GM12878 (cell line): ENCODE results near the gene AFF1. TPM values are rescaled to one million over a fixed set of nuclear protein-coding genes. Genes with fewer than 3 reads are reported as not detected.

Experiments
- ATAC-seq: fragments of 200-7000 bp; cut with Tn5 transposase; 3 replicates; pipeline ENCODE4 v1.9.1; 2020; ENCODE audit warnings: mild to moderate bottlenecking, moderate library complexity
- BruUV-seq: library from RNA; stranded (reverse); fragments of 400-500 nt; replicated peaks from 2 replicates; lab custom pipeline; 2021; lab: Mats Ljungman, UMichigan
- CTCF ChIA-PET: fragments of 300-600 bp; sonication (Branson Sonifier 250); formaldehyde crosslinking; extraction: SDS; loops from one replicate; lab custom pipeline; 2021; ENCODE audit warnings: inconsistent platforms; lab: Yijun Ruan, JAX
- POLR2A ChIA-PET: fragments of 350-600 bp; formaldehyde crosslinking; extraction: SDS; loops from one replicate; lab custom pipeline; 2021; ENCODE audit warnings: inconsistent platforms; lab: Charles Lee
- RAD21 ChIA-PET: fragments of 300-600 bp; sonication (Branson Sonifier 250); formaldehyde crosslinking; loops from one replicate; lab custom pipeline; 2023; ENCODE audit warnings: antibody characterized with exemption; ENCODE audit not compliant: unreplicated experiment; lab: Charles Lee
- SMC1A ChIA-PET: fragments of 300-600 bp; sonication (Branson Sonifier 250); formaldehyde crosslinking; loops from one replicate; lab custom pipeline; 2023; ENCODE audit not compliant: unreplicated experiment, uncharacterized antibody; lab: Charles Lee
- DNase-seq: peaks from one replicate; pipeline ENCODE4 v3.0.0-alpha.2; 2011; ENCODE audit warnings: low read depth, low spot score
- FAIRE-seq: peaks from 3 replicates; lab custom pipeline; 2011; peaks lifted over from hg19 to GRCh38; lab: Jason Lieb, UNC
- H2AFZ ChIP-seq: 2 replicates; pipeline ENCODE4 v1.6.0; 2011; ENCODE audit warnings: low read depth, low read length, control low read depth; ENCODE audit not compliant: control insufficient read depth
- H3K27ac ChIP-seq: 2 replicates; pipeline ENCODE4 v1.5.1; 2011; ENCODE audit warnings: control low read depth; ENCODE audit not compliant: control insufficient read depth, insufficient read depth
- H3K27me3 ChIP-seq, 2 experiments: replicated peaks in 1 of 2; 2 replicates each; pipeline versions ENCODE4 v1.6.0 to v1.6.1; 2011; ENCODE audit warnings: low read length in 1 of 2; ENCODE audit not compliant: control insufficient read depth in 2 of 2, insufficient read depth in 2 of 2
- H3K36me3 ChIP-seq, 2 experiments: 2 replicates each; pipeline ENCODE4 v1.5.1; 2011; ENCODE audit warnings: low read length in 1 of 2; ENCODE audit not compliant: control insufficient read depth in 2 of 2, insufficient read depth in 2 of 2
- H3K4me1 ChIP-seq: 2 replicates; pipeline ENCODE4 v1.6.1; 2011; ENCODE audit warnings: mild to moderate bottlenecking, low read length, moderate library complexity, mixed read lengths; ENCODE audit not compliant: control insufficient read depth, insufficient read depth
- H3K4me2 ChIP-seq: 2 replicates; pipeline ENCODE4 v1.6.0; 2011; ENCODE audit warnings: control low read depth; ENCODE audit not compliant: control insufficient read depth, insufficient read depth
- H3K4me3 ChIP-seq: fragments of 200-600 bp; sonication (generic); 2 replicates; pipeline ENCODE4 v1.5.1; 2016
- H3K79me2 ChIP-seq: 2 replicates; pipeline ENCODE4 v1.6.0; 2011; ENCODE audit warnings: low read length; ENCODE audit not compliant: control insufficient read depth, insufficient read depth
- H3K9ac ChIP-seq: 2 replicates; pipeline ENCODE4 v1.8.0; 2011; ENCODE audit warnings: low read length, control low read depth, mixed read lengths; ENCODE audit not compliant: control insufficient read depth, insufficient read depth
- H3K9me3 ChIP-seq: replicated peaks from 3 replicates; pipeline ENCODE4 v1.5.1; 2011; ENCODE audit warnings: mild to moderate bottlenecking, low read length; ENCODE audit not compliant: control insufficient read depth, insufficient read depth
- H4K20me1 ChIP-seq: 2 replicates; pipeline ENCODE4 v1.6.0; 2011; ENCODE audit not compliant: control insufficient read depth, insufficient read depth
- BCL11A ChIP-seq: IDR thresholded peaks from 2 replicates; pipeline ENCODE4 v1.6.1; 2011; ENCODE audit warnings: low read depth, low read length
- CEBPB ChIP-seq, 2 experiments: fragments of 150-350 bp in 1 of 2; IDR thresholded peaks; 2 replicates each; pipeline ENCODE4 v1.6.1; 2012 to 2014; ENCODE audit warnings: low read depth in 2 of 2, low read length in 2 of 2, borderline replicate concordance in 1 of 2, inconsistent platforms in 1 of 2
- CHD1 ChIP-seq: IDR thresholded peaks from 2 replicates; pipeline ENCODE4 v1.6.1; 2012; ENCODE audit warnings: low read depth, low read length, improper control_type of control experiment
- EED ChIP-seq: sonication (generic); IDR thresholded peaks from 2 replicates; pipeline ENCODE4 v1.6.1; 2016; ENCODE audit warnings: antibody characterized with exemption, low read depth
- GATAD2B ChIP-seq: fragments of 450-650 bp; conservative IDR thresholded peaks from 2 replicates; pipeline ENCODE4 v1.6.1; 2017; ENCODE audit warnings: low read depth, mild to moderate bottlenecking, moderate library complexity
- MTA2 ChIP-seq: fragments of 450-650 bp; IDR thresholded peaks from 2 replicates; pipeline ENCODE4 v1.6.1; 2016; ENCODE audit warnings: low read depth, mild to moderate bottlenecking, moderate library complexity
- NFIC ChIP-seq: IDR thresholded peaks from 2 replicates; pipeline ENCODE4 v1.6.1; 2012; ENCODE audit warnings: low read depth, mild to moderate bottlenecking, inconsistent platforms, low read length, moderate library complexity
- NR2C1 ChIP-seq: fragments of 450-650 bp; IDR thresholded peaks from 2 replicates; pipeline ENCODE4 v1.6.1; 2017; ENCODE audit warnings: antibody characterized with exemption, mild to moderate bottlenecking, moderate library complexity
- PAX8 ChIP-seq: fragments of 450-650 bp; IDR thresholded peaks from 2 replicates; pipeline ENCODE4 v1.6.1; 2017; ENCODE audit warnings: mild to moderate bottlenecking, moderate library complexity
- RAD21 ChIP-seq: IDR thresholded peaks from 2 replicates; pipeline ENCODE4 v1.6.1; 2011; ENCODE audit warnings: mild to moderate bottlenecking, low read depth, low read length, moderate library complexity; ENCODE audit not compliant: insufficient read depth
- SREBF1 ChIP-seq: IDR thresholded peaks from 2 replicates; pipeline ENCODE4 v1.6.1; 2012; ENCODE audit warnings: mild to moderate bottlenecking, low read length
- TBL1XR1 ChIP-seq: IDR thresholded peaks from 2 replicates; pipeline ENCODE4 v1.6.1; 2012; ENCODE audit warnings: low read depth, low read length, improper control_type of control experiment
- TCF12 ChIP-seq: IDR thresholded peaks from 2 replicates; pipeline ENCODE4 v1.6.1; 2011; ENCODE audit warnings: low read depth, mild to moderate bottlenecking, low read length
- WGBS: methylation state at CpG from one replicate; pipeline ENCODE4 v1.1.6; 2016; ENCODE audit warnings: low lambda C conversion rate; ENCODE audit not compliant: insufficient replicate concordance, insufficient coverage; ENCODE audit errors: missing lambda C conversion rate; 5-methylcytosine and 5-hydroxymethylcytosine counted together
- in situ Hi-C: fragments of 300-500 bp; cut with MboI; formaldehyde crosslinking; loops from 9 replicates; pipeline ENCODE4 v1.14.3; 2018; ENCODE audit warnings: mixed read lengths
- intact Hi-C: fragments of 100-400 bp; cut with micrococcal nuclease; formaldehyde crosslinking; loops from one replicate; pipeline ENCODE4 v1.14.2; 2022; ENCODE audit not compliant: unreplicated experiment
- polyA plus RNA-seq, 11 experiments: library from polyadenylated mRNA; depleted of rRNA in 4 of 11; unstranded in 6 of 11; stranded (reverse) in 5 of 11; fragments of >200 nt; fragmentation: Nextera tagmentation in 4 of 11; fragmentation: Illumina TruSeq in 1 of 11; extraction: Ambion mirVana in 4 of 11; extraction: Trizol in 1 of 11; gene quantifications; 1 replicate in 1 of 11; 2 replicates in 10 of 11; pipeline versions ENCODE4 v1.2.1 to v1.2.3, GENCODE V29; 2011 to 2016; ENCODE audit warnings: inconsistent platforms in 2 of 11, missing spikeins in 2 of 11, low read depth in 1 of 11
- total RNA-seq, 4 experiments: library from RNA; depleted of rRNA in 3 of 4; stranded (reverse); fragments of >200 nt in 3 of 4; fragmentation: Illumina TruSeq in 1 of 4; extraction: Trizol in 1 of 4; gene quantifications; 2 replicates each; pipeline versions ENCODE4 v1.2.1 to v1.2.3, GENCODE V29; 2013 to 2021
- TF ChIP-seq, protein P1 (sequence below): IDR thresholded peaks from 2 replicates; pipeline ENCODE4 v1.6.1; 2012; ENCODE audit warnings: low read length, inconsistent platforms
- TF ChIP-seq, protein P2 (sequence below): fragments of 450-650 bp; IDR thresholded peaks from 2 replicates; pipeline ENCODE4 v1.6.1; 2017; ENCODE audit warnings: antibody characterized with exemption, mild to moderate bottlenecking, moderate library complexity

AFF1 gene
- total and polyA plus RNA-seq, 10 of the 15 experiments (the other 5 are each of a cell fraction or from before 2014, with no cell fraction given): 3.5 to 56.1 (median 21.5) TPM

DNA sequence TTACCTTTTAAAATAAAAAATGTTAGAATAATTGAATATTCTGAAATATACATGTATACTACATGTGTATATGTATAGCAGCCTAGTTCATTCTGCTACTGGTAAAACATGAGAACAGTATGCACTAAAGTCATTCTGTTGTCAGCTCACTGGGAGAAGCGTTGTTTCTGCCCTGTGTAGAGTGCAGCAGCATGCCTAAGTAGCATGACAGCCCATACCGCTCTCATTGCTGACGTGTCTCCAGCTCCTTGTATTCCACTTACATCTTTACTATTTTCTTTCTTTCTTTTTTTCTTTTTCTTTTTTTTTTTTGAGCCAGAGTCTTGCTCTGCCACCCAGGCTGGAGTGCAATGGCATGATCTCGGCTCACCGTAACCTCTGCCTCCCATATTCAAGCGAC lies 194.9 kb downstream of the AFF1 start:
- in situ Hi-C loops (no loop called here), intact Hi-C loops (no loop called here)
- DNase-seq (no peak), FAIRE-seq (no peak), ATAC-seq (no peak)
- ChIA-PET RAD21 (no interaction called here), POLR2A (no interaction called here), SMC1A (no interaction called here), CTCF (interaction anchor here (2.1 kb wide), 1 partner anchor 207 kb away, joined by 8 read pairs; no protein-coding TSS in a partner anchor)
- WGBS: over 99% methylated on average over 6 of the region's 6 CpGs
- Histone ChIP-seq H3K9ac (no peak overlapping the region), H3K27me3 (no peaks in the 10 kb centered on the region), H3K9me3 (no peaks in the 10 kb centered on the region), H2AFZ (no peak overlapping the region), H3K4me1 (no peaks in the 10 kb centered on the region), H3K79me2 (no peaks in the 10 kb centered on the region), H3K4me2 (no peak overlapping the region), H4K20me1 (no peaks in the 10 kb centered on the region), H3K4me3 (no peak overlapping the region), H3K27ac (no peak overlapping the region), H3K36me3 (peaks cover 19 to 60% of the 10 kb centered on the region in 2 experiments)
- no TSS peak for BruUV-seq
- TF ChIP-seq GATAD2B (no peak), RAD21 (no peak), PAX8 (no peak)

DNA sequence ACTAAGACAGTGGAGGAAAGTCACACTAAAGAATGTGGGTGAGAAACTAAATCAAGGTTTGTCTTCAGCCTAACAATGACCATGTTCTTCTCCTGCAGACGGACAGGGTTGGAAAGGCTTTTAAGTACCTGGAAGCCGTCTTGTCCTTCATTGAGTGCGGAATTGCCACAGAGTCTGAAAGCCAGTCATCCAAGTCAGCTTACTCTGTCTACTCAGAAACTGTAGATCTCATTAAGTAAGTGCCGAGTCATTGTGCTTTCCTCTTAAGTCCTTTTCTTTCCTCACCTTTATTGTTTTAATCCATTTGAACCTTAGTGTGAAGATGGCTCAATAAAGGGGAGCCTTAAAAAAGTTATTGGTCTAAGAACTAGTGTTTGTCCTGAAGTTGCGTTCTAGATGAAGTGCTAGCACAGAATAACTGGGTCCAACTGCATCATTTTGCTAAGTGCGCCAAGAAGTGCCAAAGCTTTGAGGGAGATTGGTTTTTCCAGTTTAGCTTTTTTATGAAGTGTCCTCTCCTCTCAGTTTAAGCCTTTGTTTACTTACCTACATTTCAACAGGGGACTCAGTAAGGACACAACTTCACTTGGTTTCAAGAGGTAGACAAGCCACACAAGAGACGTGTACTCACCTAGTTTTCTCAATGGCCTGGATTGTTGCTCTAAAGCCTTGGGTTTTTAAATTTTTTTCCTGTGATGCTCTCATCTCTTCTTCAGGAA lies 196.3 kb downstream of the AFF1 start:
- intact Hi-C loops (no loop called here), in situ Hi-C loops (no loop called here)
- Histone ChIP-seq H3K9me3 (no peaks in the 10 kb centered on the region), H3K36me3 (peaks cover 14 to 50% of the 10 kb centered on the region in 2 experiments), H3K79me2 (no peaks in the 10 kb centered on the region), H3K4me2 (no peak overlapping the region), H3K27me3 (no peaks in the 10 kb centered on the region), H3K9ac (no peak overlapping the region), H2AFZ (no peak overlapping the region), H4K20me1 (no peaks in the 10 kb centered on the region), H3K4me3 (no peak overlapping the region), H3K4me1 (no peaks in the 10 kb centered on the region), H3K27ac (no peak overlapping the region)
- ChIA-PET SMC1A (no interaction called here), RAD21 (no interaction called here), CTCF (no interaction called here), POLR2A (no interaction called here)
- FAIRE-seq (no peak), ATAC-seq (no peak), DNase-seq (no peak)
- BruUV-seq: no TSS peak
- 99% methylated on average over 7 of the region's 7 CpGs for WGBS
- TF ChIP-seq TBL1XR1: no peak
- no peak for TF ChIP-seq NR2C1
- TF ChIP-seq CEBPB (IDR thresholded peaks at IDR 0.05; ENCODE audit: borderline replicate concordance in 1 of 2, low read depth in 2 of 2, low read length in 2 of 2): no peak
- TF ChIP-seq MTA2: no peak
- no peak for TF ChIP-seq NFIC
- no peak for TF ChIP-seq SREBF1
- TF ChIP-seq, protein P1, sequence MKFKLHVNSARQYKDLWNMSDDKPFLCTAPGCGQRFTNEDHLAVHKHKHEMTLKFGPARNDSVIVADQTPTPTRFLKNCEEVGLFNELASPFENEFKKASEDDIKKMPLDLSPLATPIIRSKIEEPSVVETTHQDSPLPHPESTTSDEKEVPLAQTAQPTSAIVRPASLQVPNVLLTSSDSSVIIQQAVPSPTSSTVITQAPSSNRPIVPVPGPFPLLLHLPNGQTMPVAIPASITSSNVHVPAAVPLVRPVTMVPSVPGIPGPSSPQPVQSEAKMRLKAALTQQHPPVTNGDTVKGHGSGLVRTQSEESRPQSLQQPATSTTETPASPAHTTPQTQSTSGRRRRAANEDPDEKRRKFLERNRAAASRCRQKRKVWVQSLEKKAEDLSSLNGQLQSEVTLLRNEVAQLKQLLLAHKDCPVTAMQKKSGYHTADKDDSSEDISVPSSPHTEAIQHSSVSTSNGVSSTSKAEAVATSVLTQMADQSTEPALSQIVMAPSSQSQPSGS: no peak
- no peak for TF ChIP-seq BCL11A
- no peak for TF ChIP-seq EED
- TF ChIP-seq CHD1: no peak
- no peak for TF ChIP-seq TCF12
- TF ChIP-seq, protein P2, sequence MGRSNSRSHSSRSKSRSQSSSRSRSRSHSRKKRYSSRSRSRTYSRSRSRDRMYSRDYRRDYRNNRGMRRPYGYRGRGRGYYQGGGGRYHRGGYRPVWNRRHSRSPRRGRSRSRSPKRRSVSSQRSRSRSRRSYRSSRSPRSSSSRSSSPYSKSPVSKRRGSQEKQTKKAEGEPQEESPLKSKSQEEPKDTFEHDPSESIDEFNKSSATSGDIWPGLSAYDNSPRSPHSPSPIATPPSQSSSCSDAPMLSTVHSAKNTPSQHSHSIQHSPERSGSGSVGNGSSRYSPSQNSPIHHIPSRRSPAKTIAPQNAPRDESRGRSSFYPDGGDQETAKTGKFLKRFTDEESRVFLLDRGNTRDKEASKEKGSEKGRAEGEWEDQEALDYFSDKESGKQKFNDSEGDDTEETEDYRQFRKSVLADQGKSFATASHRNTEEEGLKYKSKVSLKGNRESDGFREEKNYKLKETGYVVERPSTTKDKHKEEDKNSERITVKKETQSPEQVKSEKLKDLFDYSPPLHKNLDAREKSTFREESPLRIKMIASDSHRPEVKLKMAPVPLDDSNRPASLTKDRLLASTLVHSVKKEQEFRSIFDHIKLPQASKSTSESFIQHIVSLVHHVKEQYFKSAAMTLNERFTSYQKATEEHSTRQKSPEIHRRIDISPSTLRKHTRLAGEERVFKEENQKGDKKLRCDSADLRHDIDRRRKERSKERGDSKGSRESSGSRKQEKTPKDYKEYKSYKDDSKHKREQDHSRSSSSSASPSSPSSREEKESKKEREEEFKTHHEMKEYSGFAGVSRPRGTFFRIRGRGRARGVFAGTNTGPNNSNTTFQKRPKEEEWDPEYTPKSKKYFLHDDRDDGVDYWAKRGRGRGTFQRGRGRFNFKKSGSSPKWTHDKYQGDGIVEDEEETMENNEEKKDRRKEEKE: no peak
